Measurements from ENCODE around the gene ARMC9.
"Not testable (repeated sequence)": the region's sequence is repeated elsewhere in the genome, so short reads cannot be mapped to it uniquely, and the experiment has no call there.

Gene ARMC9

GRCh38 chr2:231364061-231364460, 165.6 kb downstream of the ARMC9 start:
- DNase-seq (no peak), ATAC-seq (no peak)

DNA sequence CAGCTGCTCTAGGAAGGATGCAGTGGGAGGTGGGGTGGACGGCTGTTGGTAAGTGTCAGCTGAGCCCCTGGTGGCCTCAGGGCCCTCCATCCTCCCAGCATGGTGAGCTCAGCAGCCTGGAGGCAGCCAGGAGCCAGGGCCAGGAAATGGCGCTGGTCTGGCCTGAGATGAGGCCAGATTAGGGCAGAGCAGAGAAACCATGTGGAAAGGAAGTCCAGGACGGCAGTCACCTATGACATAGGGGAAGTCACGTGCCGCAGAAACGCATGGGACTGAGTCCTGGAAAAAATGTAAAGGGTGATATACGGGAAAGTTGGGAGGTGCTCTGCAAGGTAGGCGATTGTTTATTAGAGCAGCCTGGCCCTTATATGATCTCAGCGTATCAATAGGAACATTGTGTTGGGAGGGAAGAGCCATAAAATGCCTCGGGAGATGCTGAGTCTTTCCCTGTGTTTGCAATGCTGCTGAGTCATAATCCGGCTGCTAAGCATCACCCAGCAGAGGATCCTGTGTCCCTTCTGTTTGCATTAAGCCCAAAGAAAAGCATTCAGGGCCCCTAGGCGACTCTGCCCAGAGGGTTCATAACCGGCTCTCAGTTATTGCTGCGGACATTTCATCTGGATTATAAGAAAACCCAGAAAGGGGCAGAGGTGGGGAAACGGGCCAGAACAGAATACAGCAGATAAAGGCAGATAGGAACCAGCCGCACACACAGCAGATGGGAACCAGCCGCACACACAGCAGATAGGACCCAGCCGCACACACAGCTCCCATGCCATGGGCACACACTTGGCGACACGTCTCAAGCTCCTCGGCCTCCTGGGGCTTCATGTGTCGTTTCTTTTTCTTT, 166.8 kb downstream of the ARMC9 start:
- no peak for ATAC-seq
- no peak for DNase-seq

DNA sequence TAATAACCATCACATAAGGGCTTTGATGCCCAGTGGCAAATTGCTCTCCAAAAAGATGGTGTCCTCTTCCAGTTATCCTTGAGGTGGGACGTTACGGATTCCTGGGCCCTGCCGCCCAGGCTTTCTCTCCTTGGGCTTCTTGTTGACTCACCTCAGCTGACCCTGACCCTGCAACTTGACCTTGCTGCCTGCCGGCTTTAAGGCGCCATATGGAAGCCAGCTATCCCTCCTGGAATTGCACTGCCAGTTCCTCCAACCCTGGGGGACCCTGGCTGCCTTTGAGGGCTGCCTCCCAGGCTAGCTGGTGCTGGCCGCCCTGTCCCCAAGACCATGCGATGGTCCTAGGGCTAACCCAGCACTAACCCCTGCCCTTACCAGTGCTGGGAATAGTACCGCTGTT, 168.7 kb downstream of the ARMC9 start:
- no peak for DNase-seq
- no peak for ATAC-seq

DNA sequence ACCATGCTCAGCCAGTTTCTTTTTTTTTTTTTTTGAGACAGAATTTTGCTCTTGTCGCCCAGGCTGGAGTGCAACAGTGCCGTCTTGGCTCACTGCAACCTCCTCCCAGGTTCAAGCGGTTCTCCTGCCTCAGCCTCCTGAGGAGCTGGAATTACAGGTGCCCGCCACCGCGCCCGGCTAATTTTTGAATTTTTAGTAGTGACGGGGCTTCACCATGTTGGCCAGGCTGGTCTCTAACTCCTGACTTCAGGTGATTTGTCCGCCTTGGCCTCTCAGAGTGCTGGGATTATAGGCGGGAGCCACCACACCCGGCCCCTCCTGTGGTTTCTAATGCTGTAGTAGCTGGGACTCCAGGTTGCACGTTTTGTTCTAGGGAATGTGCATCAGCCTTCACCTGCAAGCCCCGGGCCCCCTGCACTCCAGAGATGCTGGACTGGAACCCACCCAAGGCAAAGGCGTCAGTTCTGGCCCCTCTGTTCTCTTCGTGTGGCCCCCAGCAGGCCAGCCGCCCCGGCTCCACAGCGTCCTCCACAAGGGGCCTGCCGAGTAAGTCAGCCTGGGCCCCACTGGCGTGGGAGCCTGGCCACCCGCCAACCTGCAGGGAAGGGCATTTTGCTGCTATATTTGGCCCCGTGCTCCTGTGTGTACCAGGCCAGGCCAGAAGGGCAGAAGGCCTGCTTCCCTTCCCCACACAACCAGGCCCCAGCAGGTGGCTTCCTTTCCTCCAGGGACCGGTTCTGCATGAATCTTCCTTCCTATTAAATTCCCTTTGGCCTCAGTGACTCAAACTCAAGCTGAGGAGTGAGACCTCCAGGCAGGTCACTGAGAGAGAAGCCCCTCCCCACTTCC, 171.4 kb downstream of the ARMC9 start:
- ATAC-seq, result no peak
- no peak for DNase-seq

- ATAC-seq (no peak), DNase-seq (no peak)
Observed at GRCh38 chr2:231370429-231370748, 172.0 kb downstream of the ARMC9 start.

DNA sequence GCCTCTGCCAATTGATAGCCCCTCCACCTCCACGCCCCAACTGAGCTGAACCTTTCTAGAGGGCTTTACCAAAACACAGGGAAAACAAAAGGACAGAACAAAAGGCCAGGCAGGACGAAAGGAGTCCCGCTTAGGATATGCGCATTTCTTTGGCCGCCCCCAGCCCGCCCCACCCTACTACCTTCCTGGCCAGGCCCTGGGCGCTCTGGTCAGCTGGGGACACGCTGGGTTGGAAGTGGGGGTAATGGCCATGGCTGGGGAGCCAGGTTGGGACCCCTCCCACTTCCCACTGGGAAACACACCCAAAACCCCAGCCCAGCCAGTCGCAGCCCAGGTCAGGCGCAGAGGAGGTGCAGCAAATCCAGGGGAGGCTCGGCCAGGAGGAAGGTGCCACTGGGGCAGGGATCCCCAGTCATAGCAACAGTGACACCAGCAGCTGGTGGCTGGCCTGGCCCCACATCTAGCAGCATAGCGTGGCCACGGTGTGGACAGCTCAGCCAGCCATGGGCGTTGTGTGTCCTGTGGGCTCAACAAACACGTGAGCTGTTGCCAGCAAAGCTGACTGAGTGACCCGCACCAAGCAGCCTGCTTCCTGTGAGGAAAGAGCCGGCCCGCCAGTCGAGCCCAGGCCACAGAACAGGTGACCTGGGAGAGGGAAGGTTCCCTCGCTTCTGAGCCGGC, 172.5 kb downstream of the ARMC9 start:
- ATAC-seq, result no peak

DNA sequence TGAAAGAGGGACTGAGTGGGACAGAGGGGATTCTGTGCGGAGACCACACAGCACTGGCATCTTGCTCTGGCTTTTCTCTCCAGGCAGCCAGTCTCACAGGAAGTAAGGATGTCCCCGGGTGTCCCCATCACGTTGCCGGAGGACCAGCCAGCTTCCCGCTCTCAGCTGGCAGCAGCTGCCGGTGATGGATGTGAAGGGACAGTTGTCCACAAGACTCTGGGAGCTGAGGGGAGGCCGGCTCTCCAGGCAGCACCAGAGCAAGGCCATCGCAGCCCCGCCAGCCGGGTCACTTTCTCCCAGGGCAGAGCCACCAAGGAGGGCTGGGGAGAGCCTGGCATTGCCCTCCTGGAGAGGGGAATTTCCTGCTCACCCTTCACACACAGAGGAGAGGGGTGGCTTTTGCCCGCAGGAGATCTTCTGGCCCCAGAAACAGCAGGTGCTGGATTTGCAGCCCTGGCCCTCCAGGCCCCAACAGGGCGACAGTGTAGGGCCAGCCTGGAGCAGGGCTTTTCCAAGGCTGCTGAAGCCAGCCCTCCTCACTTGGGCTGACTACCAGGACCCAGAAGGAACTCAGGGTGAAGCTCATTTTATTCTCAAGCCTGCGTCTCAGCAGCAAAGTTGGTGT, 173.1 kb downstream of the ARMC9 start:
- no peak for ATAC-seq
- DNase-seq, result no peak

More for the DNA sequence above, 172.5 kb downstream of the ARMC9 start:
- no peak for DNase-seq

DNA sequence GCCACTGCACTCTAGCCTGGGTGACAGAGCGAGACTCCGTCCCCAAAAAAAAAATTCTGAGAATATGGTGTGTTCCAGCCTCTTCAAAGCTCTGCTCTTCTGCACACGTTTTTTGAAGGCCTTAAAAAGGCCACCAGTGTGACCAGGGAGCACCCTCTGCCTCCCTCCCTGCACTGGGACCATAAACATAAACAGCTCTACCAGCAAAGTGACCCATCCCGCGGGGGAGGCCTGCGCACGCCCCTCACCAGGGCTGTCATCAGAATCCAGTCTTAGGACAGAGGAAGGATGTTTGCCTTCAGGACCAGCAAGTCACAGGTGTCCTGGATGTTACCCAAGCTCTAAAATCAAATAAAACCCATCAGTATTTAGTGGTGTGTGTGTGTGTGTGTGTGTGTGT, 173.9 kb downstream of the ARMC9 start:
- ATAC-seq, result no peak
- no peak for DNase-seq

DNA sequence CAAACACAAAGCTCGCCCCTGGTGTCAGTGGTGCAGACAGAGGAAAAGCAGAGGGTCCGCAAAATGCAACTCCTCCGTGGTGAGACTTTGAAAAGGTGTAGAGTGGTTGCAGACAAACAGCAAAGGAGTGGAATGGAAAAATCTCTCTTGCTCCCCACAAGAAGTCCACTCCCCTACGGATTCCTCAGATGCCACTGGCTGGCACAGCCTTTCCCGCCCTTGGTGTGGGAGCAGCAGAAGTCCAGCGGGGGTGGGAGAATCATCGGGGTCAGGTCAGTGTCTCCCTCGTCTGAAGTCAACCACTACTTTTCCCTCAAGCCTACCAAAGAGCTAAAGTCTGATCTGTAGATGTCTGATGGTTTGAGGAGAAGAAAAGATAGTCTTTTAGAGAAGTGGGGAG, 174.8 kb downstream of the ARMC9 start:
- ATAC-seq, result no peak
- DNase-seq, result no peak

DNA sequence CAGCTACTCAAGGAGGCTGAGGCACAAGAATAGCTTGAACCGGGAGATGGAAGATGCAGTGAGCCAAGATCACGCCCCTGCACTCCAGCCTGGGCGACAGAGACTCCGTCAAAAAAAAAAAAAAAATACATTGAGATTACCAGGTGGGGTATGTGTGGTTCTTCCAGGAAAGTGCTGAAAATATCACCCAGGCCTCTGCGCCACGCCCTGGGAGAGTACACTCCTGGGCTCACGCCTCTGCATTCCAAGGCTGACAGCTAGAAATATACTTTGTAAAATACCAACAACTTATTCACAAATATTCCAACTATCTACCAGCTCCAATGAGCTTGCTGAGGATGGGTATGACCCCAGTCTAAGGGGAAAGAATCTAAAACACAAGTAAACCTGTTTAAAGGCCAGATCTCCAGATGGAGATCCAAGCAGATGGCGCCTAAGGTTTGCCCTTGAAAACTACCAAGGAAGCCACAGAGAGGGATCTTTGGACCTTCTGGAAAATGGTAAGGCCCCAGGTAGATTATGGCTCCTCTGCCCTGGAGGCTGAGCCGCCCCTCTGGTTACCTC, 175.4 kb downstream of the ARMC9 start:
- ATAC-seq, result no peak

DNA sequence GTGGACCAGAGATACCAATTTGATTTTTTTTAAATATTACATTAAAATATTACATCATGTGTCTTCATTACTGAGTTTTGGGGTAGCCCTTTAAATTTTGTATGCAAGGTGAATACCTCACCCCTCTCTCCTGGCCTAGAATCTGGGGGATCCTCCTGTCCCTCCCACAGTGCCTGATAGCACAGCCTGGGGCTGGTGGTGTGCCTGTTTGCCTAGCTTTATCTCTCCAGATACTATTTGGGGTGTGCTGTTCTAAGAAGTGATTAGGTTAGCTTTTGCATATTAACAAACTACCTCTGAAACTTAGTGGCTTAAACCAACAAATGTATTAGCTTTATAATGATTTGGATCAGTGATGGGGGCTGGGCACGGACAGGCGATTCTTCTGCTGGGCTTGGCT, 176.3 kb downstream of the ARMC9 start:
- no peak for ATAC-seq
- no peak for DNase-seq

More for the DNA sequence above, 175.4 kb downstream of the ARMC9 start:
- DNase-seq, result no peak

- not testable (repeated sequence) for DNase-seq, ATAC-seq
Observed at GRCh38 chr2:231375994-231376615, 177.7 kb downstream of the ARMC9 start.

- ATAC-seq (no peak), DNase-seq (no peak)
Observed at GRCh38 chr2:231376857-231377256, 178.4 kb downstream of the ARMC9 start.

GRCh38 chr2:231378026-231378722, 179.7 kb downstream of the ARMC9 start:
- DNase-seq (no peak), ATAC-seq (no peak)

DNA sequence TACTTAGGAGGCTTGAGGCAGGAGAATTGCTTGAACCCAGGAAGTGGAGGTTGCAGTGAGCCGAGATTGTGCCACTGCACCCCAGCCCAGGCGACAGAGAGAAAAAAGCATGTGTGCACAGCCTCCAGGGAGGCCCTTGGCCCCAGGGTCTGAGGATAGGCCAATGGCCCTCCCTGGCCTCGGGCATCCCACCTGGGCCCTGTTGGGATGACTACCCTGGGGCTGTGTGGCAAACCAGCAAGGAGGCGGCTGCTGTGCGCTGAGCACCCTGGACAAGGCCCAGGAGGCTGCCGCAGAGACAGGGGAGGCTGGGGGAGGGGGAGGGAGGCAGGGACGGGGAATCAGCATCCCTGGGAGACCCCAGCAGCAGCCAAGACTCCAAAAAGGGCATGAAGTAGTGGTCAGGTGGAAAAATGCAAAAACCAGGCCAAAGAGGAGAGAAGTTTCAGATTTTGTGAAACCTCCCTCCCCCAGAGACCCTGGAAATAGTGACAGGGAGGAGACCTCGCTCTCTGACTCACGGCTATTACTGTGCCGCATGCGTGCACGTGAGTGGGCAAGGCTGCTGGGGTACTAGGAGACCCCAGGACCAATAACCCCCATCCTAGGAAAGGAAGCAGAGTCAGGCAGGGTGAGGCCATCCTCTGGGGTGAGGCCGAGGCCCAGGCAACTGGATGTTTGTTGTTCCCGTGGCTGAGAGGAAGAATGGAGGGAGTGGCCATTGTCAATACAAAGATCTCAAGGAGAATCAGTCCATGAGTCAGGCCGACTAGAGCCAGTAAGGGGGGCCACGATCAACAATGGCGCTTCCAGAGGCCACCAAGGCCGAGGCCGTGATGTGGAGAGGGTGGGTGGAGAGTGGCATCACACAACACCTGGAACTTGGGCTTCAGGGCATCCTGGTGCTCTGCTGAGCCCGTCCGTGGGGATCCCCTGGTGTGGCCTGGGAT, 181.1 kb downstream of the ARMC9 start:
- no peak for DNase-seq
- no peak for ATAC-seq

GRCh38 chr2:231380307-231380706, 181.9 kb downstream of the ARMC9 start:
- ATAC-seq, result no peak
- DNase-seq, result no peak

DNA sequence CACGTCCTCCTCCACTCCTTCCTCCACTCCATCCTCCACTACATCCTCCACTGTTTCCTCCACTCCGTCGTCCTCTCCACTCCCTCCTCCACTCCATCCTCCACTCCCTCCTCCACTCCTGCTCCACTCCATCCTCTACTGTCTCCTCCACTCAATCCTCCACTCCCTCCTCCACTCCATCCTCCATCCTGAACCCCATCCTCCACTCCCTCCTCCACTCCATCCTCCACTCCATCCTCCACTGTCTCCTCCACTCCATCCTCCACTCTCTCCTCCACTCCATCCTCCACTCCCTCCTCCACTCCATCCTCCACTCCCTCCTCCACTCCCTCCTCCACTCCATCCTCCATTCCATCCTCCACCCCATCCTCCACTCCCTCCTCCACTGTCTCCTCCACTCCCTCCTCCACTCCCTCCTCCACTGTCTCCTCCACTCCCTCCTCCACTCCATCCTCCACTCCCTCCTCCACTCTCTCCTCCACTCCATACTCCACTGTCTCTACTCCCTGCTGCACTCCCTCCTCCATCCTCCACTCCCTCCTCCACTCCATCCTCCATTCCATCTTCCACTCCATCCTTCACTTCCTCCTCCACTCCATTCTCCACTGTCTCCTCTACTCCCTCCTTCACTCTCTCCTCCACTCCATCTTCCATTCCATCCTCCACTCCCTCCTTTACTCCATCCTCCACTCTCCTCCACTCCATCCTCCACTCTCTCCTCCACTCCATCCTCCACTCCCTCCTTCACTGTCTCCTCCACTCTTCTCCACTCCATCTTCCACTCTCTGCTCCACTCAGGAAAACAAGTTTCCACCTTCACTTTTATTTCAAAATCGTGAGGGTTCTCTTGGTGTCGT, 182.8 kb downstream of the ARMC9 start:
- ATAC-seq (no peak), DNase-seq (no peak)

- no peak for ATAC-seq
- DNase-seq, result no peak
Observed at GRCh38 chr2:231382116-231382515, 183.7 kb downstream of the ARMC9 start.
